GM19328 (cell line): Measurements from ENCODE around the gene ASAH2.
"Not testable (repeated sequence)": the region's sequence is repeated elsewhere in the genome, so short reads cannot be mapped to it uniquely, and the experiment has no call there.

Experiments used
- ATAC-seq: cut with Tn5 transposase; IDR thresholded peaks from one replicate; pipeline ENCODE4 v1.9.1; 2021; ENCODE audit warnings: mild to moderate bottlenecking, moderate library complexity; ENCODE audit not compliant: unreplicated experiment

ASAH2 gene

GRCh38 chr10:50260791-50261281, 9.5 kb upstream of the ASAH2 start:
- peak; percentile 97 for ATAC-seq

GRCh38 chr10:50254479-50254878, 3.2 kb upstream of the ASAH2 start:
- no peak for ATAC-seq

GRCh38 chr10:50250096-50250854, 1.0 kb downstream of the ASAH2 start:
- no peak for ATAC-seq

GRCh38 chr10:50248598-50248997, 2.7 kb downstream of the ASAH2 start:
- no peak for ATAC-seq

GRCh38 chr10:50248062-50248461, 3.3 kb downstream of the ASAH2 start:
- no peak for ATAC-seq

- no peak for ATAC-seq
Measured at GRCh38 chr10:50244201-50244600, 7.1 kb downstream of the ASAH2 start.

- ATAC-seq = no peak
Measured at GRCh38 chr10:50242777-50243176, 8.5 kb downstream of the ASAH2 start.

- not testable (repeated sequence) for ATAC-seq
Measured at GRCh38 chr10:50241478-50241877, 9.8 kb downstream of the ASAH2 start.

- no peak for ATAC-seq
Measured at GRCh38 chr10:50234486-50234885, 16.8 kb downstream of the ASAH2 start.

- no peak for ATAC-seq
Measured at GRCh38 chr10:50232261-50232639, 19.1 kb downstream of the ASAH2 start.

GRCh38 chr10:50231515-50232260, 19.6 kb downstream of the ASAH2 start:
- ATAC-seq = no peak

GRCh38 chr10:50229460-50229859, 21.9 kb downstream of the ASAH2 start:
- ATAC-seq = no peak

GRCh38 chr10:50228672-50229071, 22.6 kb downstream of the ASAH2 start:
- ATAC-seq = no peak

- ATAC-seq = no peak
Measured at GRCh38 chr10:50226610-50227009, 24.7 kb downstream of the ASAH2 start.

- peak; percentile 86 for ATAC-seq
Measured at GRCh38 chr10:50224330-50224952, 26.9 kb downstream of the ASAH2 start.

- ATAC-seq = no peak
Measured at GRCh38 chr10:50222199-50222598, 29.1 kb downstream of the ASAH2 start.

GRCh38 chr10:50221470-50221869, 29.8 kb downstream of the ASAH2 start:
- no peak for ATAC-seq

GRCh38 chr10:50219646-50220045, 31.7 kb downstream of the ASAH2 start:
- no peak for ATAC-seq

- ATAC-seq = no peak
Measured at GRCh38 chr10:50219200-50219599, 32.1 kb downstream of the ASAH2 start.

- ATAC-seq = no peak
Measured at GRCh38 chr10:50216894-50217293, 34.4 kb downstream of the ASAH2 start.

GRCh38 chr10:50216418-50216817, 34.9 kb downstream of the ASAH2 start:
- no peak for ATAC-seq

- ATAC-seq = no peak
Measured at GRCh38 chr10:50211670-50212069, 39.6 kb downstream of the ASAH2 start.
